Natural killer cell (primary cell): ENCODE data around the gene AS3MT. TPM values are rescaled to one million over a fixed set of nuclear protein-coding genes. Genes with fewer than 3 reads are reported as not detected.
A peak's percentile ranks its signal among the peaks of the same experiment; 100 is the strongest.

Experiments
- ATAC-seq, 3 donors: fragments of 150-1000 bp in 2 of 3; fragments of 200-7000 bp in 1 of 3; cut with Tn5 transposase; 1 replicate in 1 of 3; 2 replicates in 2 of 3; pipeline ENCODE4 v1.10.0; 2021; ENCODE audit warnings: mild to moderate bottlenecking in 2 of 3, moderate library complexity in 2 of 3
- DNase-seq, 2 donors: peaks; one replicate each; pipeline versions ENCODE4 v3.0.0 to v3.0.0-alpha.2; 2013 to 2021; ENCODE audit warnings: mixed read lengths in 1 of 2
- H3K27ac ChIP-seq: one replicate; pipeline ENCODE4 v1.5.1; 2013; ENCODE audit warnings: mild to moderate bottlenecking, low read length
- H3K27me3 ChIP-seq: one replicate; pipeline ENCODE4 v1.6.1; 2013; ENCODE audit warnings: low read length; ENCODE audit not compliant: control insufficient read depth, insufficient read depth
- H3K36me3 ChIP-seq: one replicate; pipeline ENCODE4 v1.6.1; 2013; ENCODE audit warnings: low read length; ENCODE audit not compliant: control insufficient read depth, insufficient read depth
- H3K4me1 ChIP-seq: one replicate; pipeline ENCODE4 v1.6.1; 2013; ENCODE audit warnings: low read length; ENCODE audit not compliant: control insufficient read depth, insufficient read depth
- H3K4me3 ChIP-seq: one replicate; pipeline ENCODE4 v1.5.1; 2013; ENCODE audit warnings: low read length
- H3K9me3 ChIP-seq: one replicate; pipeline ENCODE4 v1.6.1; 2013; ENCODE audit warnings: low read length; ENCODE audit not compliant: control insufficient read depth, insufficient read depth
- H3K27ac Mint-ChIP-seq, 2 donors: one replicate each; pipeline ENCODE4 v1.8.0; 2022; ENCODE audit warnings: mild to moderate bottlenecking in 2 of 2, mixed read lengths in 2 of 2, moderate library complexity in 1 of 2
- H3K27me3 Mint-ChIP-seq, 2 donors: one replicate each; pipeline ENCODE4 v1.8.0; 2022; ENCODE audit warnings: low read depth in 2 of 2, mixed read lengths in 2 of 2
- H3K36me3 Mint-ChIP-seq: one replicate; pipeline ENCODE4 v1.8.0; 2022; ENCODE audit warnings: mixed read lengths
- H3K4me1 Mint-ChIP-seq, 2 donors: one replicate each; pipeline ENCODE4 v1.8.0; 2022; ENCODE audit warnings: mixed read lengths in 2 of 2
- H3K4me3 Mint-ChIP-seq: one replicate; pipeline ENCODE4 v1.8.0; 2022; ENCODE audit warnings: mild to moderate bottlenecking, moderate library complexity, mixed read lengths
- H3K9me3 Mint-ChIP-seq, 2 donors: one replicate each; pipeline ENCODE4 v1.8.0; 2022; ENCODE audit warnings: mixed read lengths in 2 of 2
- CTCF ChIP-seq: fragments of 200-600 bp; IDR thresholded peaks from one replicate; pipeline ENCODE4 v1.8.0; 2022; ENCODE audit warnings: antibody characterized with exemption
- WGBS: methylation state at CpG from one replicate; pipeline ENCODE4 v1.1.7; 2013; ENCODE audit warnings: missing lambda C conversion rate; ENCODE audit not compliant: insufficient coverage; 5-methylcytosine and 5-hydroxymethylcytosine counted together
- intact Hi-C: fragments of 100-400 bp; cut with micrococcal nuclease; formaldehyde crosslinking; loops from one replicate; pipeline ENCODE4 v1.14.2; 2022
- total RNA-seq, 4 donors: library from RNA; stranded (reverse); fragments of 120-200 nt in 1 of 4; gene quantifications; one replicate each; pipeline versions ENCODE4 v1.2.3 to v1.2.4, GENCODE V29; 2013 to 2022

Gene AS3MT
- total RNA-seq, 3 donors from 2014 or later (not counting 1 experiment from before 2014, with no cell fraction given), result 0.48 to 0.75 TPM; not detected in 1

DNA sequence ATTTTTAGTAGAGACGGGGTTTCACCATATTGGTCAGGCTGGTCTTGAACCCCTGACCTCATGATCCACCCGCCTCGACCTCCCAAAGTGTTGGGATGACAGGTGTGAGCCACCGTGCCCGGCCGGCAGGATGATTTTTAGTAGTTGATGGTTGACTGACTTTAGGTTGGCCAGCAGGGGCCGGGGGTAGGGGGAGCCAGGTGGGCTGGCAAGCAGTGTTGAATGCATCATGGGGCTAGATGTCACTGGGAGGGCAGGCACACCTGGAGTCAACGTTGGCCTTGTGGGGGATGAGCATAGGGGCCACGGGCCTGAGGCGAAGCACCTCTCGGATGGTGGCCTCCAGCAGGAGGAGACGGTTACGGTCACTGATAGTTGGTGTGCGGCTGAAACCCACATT lies 37.0 kb upstream of the AS3MT start:
- peaks cover 0 to 1% of the 10 kb centered on the region in 2 donors for H3K27me3 Mint-ChIP-seq
- H3K27ac Mint-ChIP-seq, result no peak overlapping the region
- H3K9me3 Mint-ChIP-seq, result no peaks in the 10 kb centered on the region
- WGBS, result 90% methylated on average over 14 of the region's 14 CpGs
- peaks cover 0 to 7% of the 10 kb centered on the region in 2 donors for H3K4me1 Mint-ChIP-seq
- no peaks in the 10 kb centered on the region for H3K9me3 ChIP-seq
- ATAC-seq, result no peak
- H3K4me3 ChIP-seq, result no peak overlapping the region
- no peak overlapping the region for H3K27ac ChIP-seq
- H3K36me3 ChIP-seq, result no peaks in the 10 kb centered on the region
- H3K36me3 Mint-ChIP-seq, result no peaks in the 10 kb centered on the region
- TF ChIP-seq CTCF, result no peak
- H3K27me3 ChIP-seq, result peaks cover 5% of the 10 kb centered on the region
- no peak overlapping the region for H3K4me3 Mint-ChIP-seq
- DNase-seq, result no peak
- intact Hi-C loops, result loop anchor here (10.0 kb wide), 1 partner anchor 653 kb away; no protein-coding TSS in a partner anchor
- H3K4me1 ChIP-seq, result peaks cover 6% of the 10 kb centered on the region

GRCh38 chr10:102832987-102833386 lies 36.3 kb upstream of the AS3MT start:
- peaks cover 0 to 7% of the 10 kb centered on the region in 2 donors for H3K4me1 Mint-ChIP-seq
- DNase-seq (no peak), ATAC-seq (no peak)
- H3K36me3 Mint-ChIP-seq, result peaks cover 3% of the 10 kb centered on the region
- Histone ChIP-seq H3K27me3 (peaks cover 5% of the 10 kb centered on the region), H3K9me3 (peaks cover 4% of the 10 kb centered on the region), H3K36me3 (no peaks in the 10 kb centered on the region), H3K4me3 (no peak overlapping the region), H3K27ac (no peak overlapping the region), H3K4me1 (peaks cover 6% of the 10 kb centered on the region)
- no peak overlapping the region for H3K4me3 Mint-ChIP-seq
- peaks cover 3 to 5% of the 10 kb centered on the region in 2 donors for H3K27me3 Mint-ChIP-seq
- peaks cover 0 to under 1% of the 10 kb centered on the region in 2 donors for H3K9me3 Mint-ChIP-seq
- WGBS, result 84% methylated on average over 4 of the region's 4 CpGs
- intact Hi-C loops, result loop anchor here (10.0 kb wide), 1 partner anchor 652 kb away; no protein-coding TSS in a partner anchor
- H3K27ac Mint-ChIP-seq, result no peak overlapping the region
- TF ChIP-seq CTCF, result no peak

GRCh38 chr10:102834143-102834542 lies 35.1 kb upstream of the AS3MT start:
- Histone ChIP-seq H3K9me3 (peaks cover 9% of the 10 kb centered on the region), H3K4me3 (no peak overlapping the region), H3K4me1 (peaks cover 6% of the 10 kb centered on the region), H3K36me3 (no peaks in the 10 kb centered on the region), H3K27me3 (peaks cover 5% of the 10 kb centered on the region), H3K27ac (no peak overlapping the region)
- Mint-ChIP-seq H3K4me1 (peaks cover 0 to 7% of the 10 kb centered on the region in 2 donors), H3K9me3 (peaks cover 0 to 4% of the 10 kb centered on the region in 2 donors), H3K27ac (no peak overlapping the region), H3K4me3 (no peak overlapping the region), H3K36me3 (peaks cover 9% of the 10 kb centered on the region), H3K27me3 (peaks cover 3 to 16% of the 10 kb centered on the region in 2 donors)
- no peak for TF ChIP-seq CTCF
- 77% methylated on average over 9 of the region's 9 CpGs for WGBS
- DNase-seq, result no peak
- no peak for ATAC-seq
- intact Hi-C loops, result loop anchor here (10.0 kb wide), 1 partner anchor 651 kb away; no protein-coding TSS in a partner anchor

- H3K36me3 Mint-ChIP-seq, result peaks cover 9% of the 10 kb centered on the region
- no peak overlapping the region for H3K27ac Mint-ChIP-seq
- no peak overlapping the region for H3K27ac ChIP-seq
- peaks cover 5% of the 10 kb centered on the region for H3K27me3 ChIP-seq
- 72% methylated on average over 11 of the region's 11 CpGs for WGBS
- intact Hi-C loops, result loop anchor here (1.0 to 10.0 kb wide), 3 partner anchors 66 to 650 kb away; no protein-coding TSS in a partner anchor
- peak; percentile 64 to 88 for DNase-seq
- H3K4me1 ChIP-seq, result peaks cover 6% of the 10 kb centered on the region
- ATAC-seq, result peak; percentile 86 to 99 (median 98)
- TF ChIP-seq CTCF, result peak; percentile 86
- no peak overlapping the region for H3K4me3 ChIP-seq
- no peak overlapping the region for H3K4me3 Mint-ChIP-seq
- peaks cover 3 to 25% of the 10 kb centered on the region in 2 donors for H3K27me3 Mint-ChIP-seq
- H3K36me3 ChIP-seq, result no peaks in the 10 kb centered on the region
- H3K9me3 Mint-ChIP-seq, result peaks cover 0 to 4% of the 10 kb centered on the region in 2 donors
- H3K4me1 Mint-ChIP-seq, result peaks cover 0 to 7% of the 10 kb centered on the region in 2 donors
- H3K9me3 ChIP-seq, result peaks cover 9% of the 10 kb centered on the region
These were observed 34.2 kb upstream of the AS3MT start for GRCh38 chr10:102835007-102835482.
